Cardiac septum (tissue), 1 donor: ENCODE measurements around the gene GGCT. TPM values are rescaled to one million over a fixed set of nuclear protein-coding genes. Genes with fewer than 3 reads are reported as not detected.

Experiments
- DNase-seq: peaks from one replicate; pipeline ENCODE4 v3.0.0-alpha.2; 2020; ENCODE audit warnings: low spot score
- intact Hi-C: fragments of 100-400 bp; cut with DNase I; formaldehyde crosslinking; loops from one replicate; pipeline ENCODE4 v1.14.0; 2022
- total RNA-seq: library from RNA; stranded (reverse); fragmentation: NEBNext Ultra II Directional; extraction: Animal tissue kit (Norgen Biotek cat#: 25700); gene quantifications from one replicate; pipeline ENCODE4 v1.2.1, GENCODE V29; 2021
- donor health status: DM: no; HTN: no; CAD: no.

Gene GGCT
- total RNA-seq, 1 donor from 2014 or later = 20.8 TPM

DNA sequence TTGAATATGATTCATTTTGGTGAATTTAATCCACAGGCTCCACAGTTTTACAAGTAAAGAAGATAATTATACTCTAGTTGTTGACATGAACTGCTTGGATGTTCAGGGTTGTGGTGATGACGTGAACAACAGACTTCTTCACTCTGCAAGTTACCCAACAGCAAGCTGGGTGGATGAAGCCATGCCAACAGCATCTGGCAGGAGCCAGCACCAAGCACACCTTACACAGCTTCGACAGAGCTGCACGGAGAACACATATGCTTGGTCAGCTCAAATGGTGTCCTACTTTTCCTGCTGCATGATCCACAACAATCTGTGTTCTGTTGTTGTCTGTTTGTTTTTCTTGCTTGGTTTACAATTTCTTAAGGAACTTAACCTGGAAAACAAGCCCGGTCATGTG is 35.8 kb downstream of the GGCT start:
- intact Hi-C loops = no loop called here

GRCh38 chr7:30468041-30468440 is 36.6 kb downstream of the GGCT start:
- intact Hi-C loops = no loop called here
- DNase-seq = no peak

More for the DNA sequence above, 35.8 kb downstream of the GGCT start:
- no peak for DNase-seq

GRCh38 chr7:30467271-30467670 is 37.4 kb downstream of the GGCT start:
- intact Hi-C loops = no loop called here
- no peak for DNase-seq

DNA sequence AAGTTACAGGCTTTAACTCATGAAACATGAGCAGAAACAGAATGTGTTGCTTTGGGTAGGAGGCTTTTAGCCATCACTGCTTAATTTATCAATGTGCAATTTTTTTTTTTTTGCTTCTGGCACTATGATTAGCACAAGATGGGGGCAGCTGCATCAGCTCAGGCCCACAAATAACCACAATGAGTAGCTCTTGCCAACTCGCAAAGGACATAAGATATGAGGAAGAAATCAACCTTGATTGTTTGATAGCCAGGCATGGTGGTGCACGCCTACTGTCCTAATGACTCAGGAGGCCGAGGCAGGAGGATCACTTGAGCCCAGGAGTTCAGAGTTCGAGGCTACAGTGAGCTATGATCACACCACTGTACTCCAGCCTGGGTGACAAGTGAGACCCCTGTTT is 38.4 kb downstream of the GGCT start:
- DNase-seq = no peak
- intact Hi-C loops = no loop called here

GRCh38 chr7:30465811-30466180 is 38.8 kb downstream of the GGCT start:
- no peak for DNase-seq
- intact Hi-C loops = no loop called here

GRCh38 chr7:30465046-30465810 is 39.4 kb downstream of the GGCT start:
- intact Hi-C loops = no loop called here
- DNase-seq = peak; percentile 43

GRCh38 chr7:30464231-30464671 is 40.4 kb downstream of the GGCT start:
- intact Hi-C loops = no loop called here
- DNase-seq = peak; percentile 66

GRCh38 chr7:30463405-30464145 is 41.1 kb downstream of the GGCT start:
- intact Hi-C loops = no loop called here
- no peak for DNase-seq

DNA sequence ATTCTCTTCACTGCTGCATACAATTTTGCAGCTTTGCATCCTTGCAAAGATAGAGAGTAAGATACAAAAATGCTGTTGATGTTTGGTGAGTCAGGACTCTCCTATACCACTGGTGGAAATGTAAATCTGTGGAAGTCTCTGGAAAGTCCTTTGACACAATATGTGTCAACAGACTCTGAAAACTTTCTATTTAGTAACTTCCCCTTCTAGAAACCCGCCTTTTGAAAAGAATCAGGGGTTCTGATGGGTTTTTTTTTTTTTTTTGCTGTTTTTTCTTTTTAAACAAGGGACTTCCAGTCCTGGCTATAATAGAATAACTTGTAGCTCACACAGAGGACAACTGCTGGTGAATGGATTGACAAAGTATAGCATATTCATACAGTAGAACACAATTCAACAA is 42.5 kb downstream of the GGCT start:
- intact Hi-C loops = no loop called here
- DNase-seq = no peak

DNA sequence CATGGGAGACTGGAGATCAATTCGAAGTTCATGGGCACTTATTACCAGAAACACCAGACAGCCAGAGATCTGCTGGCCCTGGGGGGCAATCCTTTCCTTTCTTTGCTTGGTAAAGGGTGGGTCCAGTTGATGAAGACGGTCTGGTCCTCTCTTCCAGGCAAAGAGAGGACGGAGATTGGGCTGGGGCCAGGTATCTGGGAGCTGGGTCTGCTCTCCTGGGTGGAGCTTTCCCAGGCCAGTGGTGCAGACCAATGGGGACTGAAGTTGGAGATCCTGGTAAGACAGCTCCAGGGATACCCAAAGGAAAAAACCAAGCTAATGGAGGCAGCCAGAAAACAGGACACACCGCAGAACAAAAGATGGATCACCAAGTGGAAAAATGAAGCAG is 44.4 kb downstream of the GGCT start:
- intact Hi-C loops = no loop called here
- no peak for DNase-seq

GRCh38 chr7:30459591-30460245 is 44.9 kb downstream of the GGCT start:
- no peak for DNase-seq

GRCh38 chr7:30458311-30458710 is 46.3 kb downstream of the GGCT start:
- intact Hi-C loops = no loop called here
- DNase-seq = no peak

More at GRCh38 chr7:30459591-30460245, 44.9 kb downstream of the GGCT start:
- intact Hi-C loops = no loop called here

DNA sequence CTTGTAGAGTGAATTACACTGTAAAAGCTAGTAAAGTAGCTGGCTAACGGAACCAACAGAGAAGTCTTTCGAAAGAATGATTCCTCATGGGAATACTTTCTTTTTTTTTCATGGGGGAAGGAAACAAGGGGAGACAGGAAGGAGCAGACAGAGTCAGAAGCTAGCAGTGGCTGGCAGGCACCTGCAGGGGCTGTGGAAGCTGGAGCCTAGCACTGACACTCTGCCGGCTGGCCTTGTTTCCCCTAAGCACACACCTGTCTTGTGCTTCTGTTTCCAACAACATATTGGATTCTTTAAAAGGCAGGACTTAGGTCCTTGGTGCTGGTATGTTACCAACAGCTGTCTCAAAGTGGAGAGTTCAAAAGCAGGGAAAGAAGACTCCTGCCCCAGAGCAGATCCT is 50.7 kb downstream of the GGCT start:
- DNase-seq = no peak
- intact Hi-C loops = no loop called here

GRCh38 chr7:30453016-30453415 is 51.6 kb downstream of the GGCT start:
- no peak for DNase-seq
- intact Hi-C loops = no loop called here

- DNase-seq = no peak
- intact Hi-C loops = no loop called here
Observed at GRCh38 chr7:30452280-30452930, 52.2 kb downstream of the GGCT start.

DNA sequence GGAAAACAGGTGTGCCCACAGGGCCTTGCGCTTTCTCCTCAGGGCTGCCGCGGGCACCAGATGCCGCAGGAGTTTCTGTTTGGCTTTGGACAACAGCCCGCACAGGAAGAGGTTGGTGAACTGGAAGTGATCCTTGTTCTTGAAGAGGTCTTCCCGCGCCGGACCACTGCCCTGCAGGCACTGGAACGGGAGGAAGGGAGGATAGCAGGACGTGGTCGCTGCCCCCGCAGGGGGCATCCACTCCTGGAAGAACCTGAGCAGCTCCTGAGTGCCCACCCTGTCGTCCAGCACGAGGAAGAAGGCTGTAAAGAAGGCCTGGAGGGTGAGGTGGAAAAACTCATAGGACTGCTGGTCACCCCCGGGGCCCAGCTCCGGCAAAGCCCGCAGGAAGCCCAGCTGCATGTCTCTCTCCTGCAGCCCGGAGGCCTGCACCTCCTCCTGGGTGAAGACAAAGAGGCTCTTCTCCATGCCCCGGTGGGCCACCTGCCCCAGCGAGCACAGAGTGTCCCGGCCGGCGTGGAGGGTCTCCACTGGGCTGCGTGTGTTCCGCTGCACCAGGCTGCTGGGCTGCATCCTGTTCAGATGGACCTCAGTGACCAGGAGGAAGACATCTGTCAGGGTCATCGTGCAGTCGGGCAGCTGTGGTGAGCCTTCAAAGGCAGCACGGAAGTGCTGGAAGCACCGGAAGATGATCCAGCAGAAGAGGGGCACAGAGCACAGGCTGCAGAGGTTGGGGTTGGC is 52.9 kb downstream of the GGCT start:
- DNase-seq = no peak
- intact Hi-C loops = no loop called here

DNA sequence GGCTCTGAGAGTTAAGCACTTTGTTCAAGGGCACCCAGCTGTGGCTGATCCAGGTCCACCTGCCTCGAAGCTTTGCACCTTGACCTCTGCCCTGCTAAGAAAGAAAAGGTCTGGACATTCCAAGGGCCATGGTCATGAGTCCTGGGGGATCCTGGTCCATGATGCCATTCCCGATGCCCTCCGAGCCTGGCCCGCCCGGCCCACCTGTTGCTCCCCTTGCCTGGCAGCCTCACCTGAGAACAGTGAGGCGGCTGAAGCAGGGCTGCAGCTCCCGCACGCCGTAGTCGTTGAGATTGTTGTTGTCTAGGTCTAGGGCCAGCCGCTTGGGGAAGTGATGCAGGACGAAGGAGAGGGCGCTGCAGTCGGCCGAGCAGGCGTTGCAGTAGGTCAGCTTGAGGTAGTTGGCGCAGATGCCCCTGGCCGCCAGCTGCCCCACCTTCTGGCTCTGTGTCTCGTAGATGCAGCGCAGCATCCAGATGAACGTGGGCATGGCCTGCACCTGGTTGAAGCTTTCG is 53.6 kb downstream of the GGCT start:
- DNase-seq = no peak
- intact Hi-C loops = no loop called here

DNA sequence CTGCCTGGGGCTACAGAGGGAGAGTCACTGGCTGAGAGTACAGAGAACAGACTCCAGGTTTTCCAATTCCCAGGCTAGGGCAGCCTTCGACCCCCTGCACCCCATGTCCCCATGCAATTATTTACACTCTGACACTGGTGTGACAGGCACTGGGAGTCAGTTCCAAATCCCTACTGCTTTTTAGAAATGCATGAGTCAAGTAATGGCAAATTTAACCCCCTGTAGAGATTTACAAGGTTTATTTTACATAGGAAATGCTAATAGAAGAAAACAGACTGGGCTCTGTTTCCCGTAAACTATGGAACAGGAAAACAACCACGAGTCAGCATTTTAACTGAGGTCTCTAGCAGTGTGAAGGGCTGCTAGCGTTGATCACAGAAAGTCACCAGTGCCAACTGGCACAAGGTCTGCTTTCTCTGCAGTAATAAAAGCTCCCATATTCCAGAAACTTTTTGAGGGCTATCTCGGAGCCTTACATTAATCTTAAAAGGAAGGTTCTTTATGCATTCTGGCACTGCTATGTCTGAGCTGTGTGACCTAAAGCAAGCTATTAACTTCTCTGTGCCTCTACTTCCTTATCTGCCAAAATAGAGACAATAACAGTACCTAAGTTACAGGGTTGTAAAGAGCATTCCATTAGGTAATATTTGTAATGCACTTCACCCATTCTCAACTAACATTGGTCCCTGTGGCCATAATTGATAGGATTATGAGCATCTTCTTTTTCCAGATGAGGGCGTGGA is 54.2 kb downstream of the GGCT start:
- DNase-seq = no peak
- intact Hi-C loops = no loop called here
